ENCODE results near the gene ZNF445. TPM values are rescaled to one million over a fixed set of nuclear protein-coding genes. Genes with fewer than 3 reads are reported as not detected.

The ZNF445 gene
- 1 to 10 TPM; 5.8 to 8.9 (median 7.2) TPM for total RNA-seq

GRCh38 chr3:44477312-44478030 is at the start of gene ZNF445:
TSS of gene ZNF445 (minus strand) at chr3:44477670. CDS start at chr3:44455549, 22,121 bp downstream.
- TF ChIP-seq CTCF (IDR thresholded peaks at IDR 0.05) (no peak), POLR2A (IDR thresholded peaks at IDR 0.05) (no peak), POLR2AphosphoS5 (IDR thresholded peaks at IDR 0.05) (peak in 1 of 3 donors; percentile 20)
- Histone ChIP-seq H3K4me1 (peaks cover 0 to 7% of the 10 kb centered on the region in 2 donors), H3K9me3 (no peaks in the 10 kb centered on the region), H3K27me3 (no peaks in the 10 kb centered on the region), H3K4me3 (peak within 1 kb of the TSS; percentile 67 to 91 (median 85)), H3K36me3 (no peaks in the 10 kb centered on the region), H3K27ac (peak within 1 kb of the TSS; percentile 69 to 83)
- intact Hi-C loops (cut with DNase I; ENCODE audit: low total_unique reads), result no loop called here
- DNase-seq (ENCODE audit: low spot score in 2 of 2), result peak; percentile 26 to 68

- DNase-seq (ENCODE audit: low spot score in 2 of 2), result no peak
- H3K27ac ChIP-seq, result no peak overlapping the region
- intact Hi-C loops (cut with DNase I; ENCODE audit: low total_unique reads), result no loop called here
These were observed 47.6 kb upstream of the ZNF445 start for GRCh38 chr3:44525060-44525459.

DNA sequence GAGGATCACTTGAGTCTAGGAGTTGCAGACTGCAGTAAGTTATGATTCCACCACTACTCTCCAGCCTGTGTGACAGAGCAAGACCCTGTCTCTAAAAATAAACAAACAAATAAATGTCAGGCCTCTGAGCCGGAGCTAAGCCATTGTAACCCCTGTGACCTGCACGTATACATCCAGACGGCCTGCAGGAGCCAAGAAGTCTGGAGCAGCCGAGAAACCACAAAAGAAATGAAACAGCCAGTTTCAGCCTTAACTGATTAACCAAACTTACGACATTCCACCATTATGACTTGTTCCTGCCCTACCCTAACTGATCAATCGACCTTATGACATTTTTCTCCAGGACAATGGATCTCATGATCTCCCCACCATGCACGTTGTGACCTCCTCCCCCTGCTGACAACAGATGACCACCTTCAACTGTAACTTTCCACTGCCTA is 45.0 kb upstream of the ZNF445 start:
- no peak for DNase-seq (ENCODE audit: low spot score in 2 of 2)
- Histone ChIP-seq H3K27ac (no peak overlapping the region), H3K27me3 (peaks cover 0 to 28% of the 10 kb centered on the region in 2 donors), H3K4me1 (no peaks in the 10 kb centered on the region), H3K9me3 (no peaks in the 10 kb centered on the region), H3K36me3 (no peaks in the 10 kb centered on the region), H3K4me3 (no peak overlapping the region)
- TF ChIP-seq POLR2AphosphoS5 (IDR thresholded peaks at IDR 0.05) (no peak), POLR2A (IDR thresholded peaks at IDR 0.05) (no peak), CTCF (IDR thresholded peaks at IDR 0.05) (no peak)
- intact Hi-C loops (cut with DNase I; ENCODE audit: low total_unique reads), result no loop called here

More at GRCh38 chr3:44525060-44525459, 47.6 kb upstream of the ZNF445 start:
- no peaks in the 10 kb centered on the region for H3K36me3 ChIP-seq
- peaks cover 0 to 36% of the 10 kb centered on the region in 2 donors for H3K27me3 ChIP-seq
- no peak overlapping the region for H3K4me3 ChIP-seq
- TF ChIP-seq CTCF (IDR thresholded peaks at IDR 0.05), result no peak
- TF ChIP-seq POLR2AphosphoS5 (IDR thresholded peaks at IDR 0.05), result no peak
- TF ChIP-seq POLR2A (IDR thresholded peaks at IDR 0.05), result no peak
- no peaks in the 10 kb centered on the region for H3K9me3 ChIP-seq
- H3K4me1 ChIP-seq, result no peaks in the 10 kb centered on the region

DNA sequence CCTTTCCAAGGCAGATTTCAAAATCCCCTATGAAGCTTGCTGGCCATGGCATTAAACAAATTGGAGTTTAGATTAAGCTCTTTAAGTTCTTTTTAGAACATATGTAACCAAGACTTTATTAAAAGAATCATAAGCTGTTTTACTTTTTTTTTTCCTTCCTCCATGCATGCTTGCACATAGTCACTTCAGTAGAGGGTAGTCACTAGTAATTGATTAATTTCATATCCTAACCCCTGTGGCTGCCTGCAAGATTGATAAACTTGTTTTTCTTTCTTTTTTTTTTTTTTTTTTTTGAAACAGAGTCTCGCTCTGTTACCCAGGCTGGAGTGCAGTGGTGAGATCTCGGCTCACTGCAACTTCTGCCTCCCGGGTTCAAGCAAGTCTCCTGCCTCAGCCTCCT is 44.3 kb upstream of the ZNF445 start:
- H3K4me1 ChIP-seq, result no peaks in the 10 kb centered on the region
- intact Hi-C loops (cut with DNase I; ENCODE audit: low total_unique reads), result no loop called here
- no peaks in the 10 kb centered on the region for H3K9me3 ChIP-seq
- H3K27ac ChIP-seq, result no peak overlapping the region
- DNase-seq (ENCODE audit: low spot score in 2 of 2), result no peak
- peaks cover 0 to 28% of the 10 kb centered on the region in 2 donors for H3K27me3 ChIP-seq
- no peak overlapping the region for H3K4me3 ChIP-seq
- no peaks in the 10 kb centered on the region for H3K36me3 ChIP-seq
- no peak for TF ChIP-seq POLR2AphosphoS5 (IDR thresholded peaks at IDR 0.05)
- TF ChIP-seq CTCF (IDR thresholded peaks at IDR 0.05), result no peak
- TF ChIP-seq POLR2A (IDR thresholded peaks at IDR 0.05), result no peak

DNA sequence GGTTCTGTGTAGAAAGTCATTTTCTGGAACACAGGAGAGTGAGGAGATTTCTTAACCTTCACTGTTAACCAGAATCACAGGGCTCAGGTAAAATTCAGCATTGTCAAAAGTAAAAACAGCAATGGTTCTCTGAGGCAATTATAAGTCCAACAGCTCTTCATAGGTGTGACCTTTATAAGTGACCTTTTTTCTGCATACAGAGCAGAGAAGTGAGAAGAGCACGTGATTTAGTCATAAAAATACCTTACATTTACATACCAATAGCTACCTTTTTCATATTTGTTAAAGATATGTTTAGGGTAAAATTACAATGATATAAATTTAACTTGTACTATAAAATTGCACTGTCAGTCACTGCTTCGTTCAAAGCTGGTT is 41.3 kb upstream of the ZNF445 start:
- H3K27me3 ChIP-seq, result peaks cover 0 to 17% of the 10 kb centered on the region in 2 donors
- H3K4me1 ChIP-seq, result no peaks in the 10 kb centered on the region
- intact Hi-C loops (cut with DNase I; ENCODE audit: low total_unique reads), result no loop called here
- H3K36me3 ChIP-seq, result no peaks in the 10 kb centered on the region
- DNase-seq (ENCODE audit: low spot score in 2 of 2), result no peak
- H3K27ac ChIP-seq, result no peak overlapping the region
- H3K9me3 ChIP-seq, result no peaks in the 10 kb centered on the region
- H3K4me3 ChIP-seq, result no peak overlapping the region
- TF ChIP-seq CTCF (IDR thresholded peaks at IDR 0.05) (no peak), POLR2AphosphoS5 (IDR thresholded peaks at IDR 0.05) (no peak), POLR2A (IDR thresholded peaks at IDR 0.05) (no peak)
